C4-2B (cell line): Measurements from ENCODE around the gene MTUS2.

Experiments
- ZFX ChIP-seq: fragments of 450-650 bp; IDR thresholded peaks from 2 replicates; pipeline ENCODE4 v1.6.1; 2017
- TF ChIP-seq, protein P1 (sequence below): fragments of 450-650 bp; conservative IDR thresholded peaks from 2 replicates; pipeline ENCODE4 v1.5.1; 2017; ENCODE audit warnings: mild to moderate bottlenecking

DNA sequence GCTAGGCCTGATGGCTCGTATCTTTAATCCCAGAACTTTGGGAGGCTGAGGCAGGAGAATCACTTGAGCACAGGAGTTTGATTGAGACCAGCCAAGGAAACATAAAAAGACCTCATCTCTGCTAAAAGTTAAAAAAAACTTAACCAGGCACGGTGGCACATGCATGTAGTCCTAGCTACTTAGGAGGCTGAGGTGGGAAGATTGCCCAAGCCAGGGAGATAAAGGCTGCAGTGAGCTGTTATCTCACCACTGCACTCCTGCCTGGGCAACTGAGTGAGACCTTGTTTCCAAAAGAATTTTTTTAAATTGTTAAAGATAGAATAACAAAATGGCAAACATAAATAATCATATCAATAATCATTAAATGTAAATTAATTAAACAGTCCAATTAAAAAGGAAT lies 365.8 kb downstream of the MTUS2 start:
- TF ChIP-seq, protein P1, sequence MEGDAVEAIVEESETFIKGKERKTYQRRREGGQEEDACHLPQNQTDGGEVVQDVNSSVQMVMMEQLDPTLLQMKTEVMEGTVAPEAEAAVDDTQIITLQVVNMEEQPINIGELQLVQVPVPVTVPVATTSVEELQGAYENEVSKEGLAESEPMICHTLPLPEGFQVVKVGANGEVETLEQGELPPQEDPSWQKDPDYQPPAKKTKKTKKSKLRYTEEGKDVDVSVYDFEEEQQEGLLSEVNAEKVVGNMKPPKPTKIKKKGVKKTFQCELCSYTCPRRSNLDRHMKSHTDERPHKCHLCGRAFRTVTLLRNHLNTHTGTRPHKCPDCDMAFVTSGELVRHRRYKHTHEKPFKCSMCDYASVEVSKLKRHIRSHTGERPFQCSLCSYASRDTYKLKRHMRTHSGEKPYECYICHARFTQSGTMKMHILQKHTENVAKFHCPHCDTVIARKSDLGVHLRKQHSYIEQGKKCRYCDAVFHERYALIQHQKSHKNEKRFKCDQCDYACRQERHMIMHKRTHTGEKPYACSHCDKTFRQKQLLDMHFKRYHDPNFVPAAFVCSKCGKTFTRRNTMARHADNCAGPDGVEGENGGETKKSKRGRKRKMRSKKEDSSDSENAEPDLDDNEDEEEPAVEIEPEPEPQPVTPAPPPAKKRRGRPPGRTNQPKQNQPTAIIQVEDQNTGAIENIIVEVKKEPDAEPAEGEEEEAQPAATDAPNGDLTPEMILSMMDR: no peak
- no peak for TF ChIP-seq ZFX
